22Rv1 (cell line): ENCODE data around the gene HOTAIR.

Source experiments
- H3K27ac ChIP-seq: fragments of 450-650 bp; 2 replicates; pipeline ENCODE4 v1.5.1; 2017
- ZFX ChIP-seq: fragments of 450-650 bp; IDR thresholded peaks from 2 replicates; pipeline ENCODE4 v1.6.1; 2017; ENCODE audit warnings: antibody characterized with exemption, borderline replicate concordance
- TF ChIP-seq, protein P1 (sequence below): fragments of 450-650 bp; IDR thresholded peaks from 2 replicates; pipeline ENCODE4 v1.5.1; 2017; ENCODE audit warnings: mild to moderate bottlenecking

The HOTAIR gene

DNA sequence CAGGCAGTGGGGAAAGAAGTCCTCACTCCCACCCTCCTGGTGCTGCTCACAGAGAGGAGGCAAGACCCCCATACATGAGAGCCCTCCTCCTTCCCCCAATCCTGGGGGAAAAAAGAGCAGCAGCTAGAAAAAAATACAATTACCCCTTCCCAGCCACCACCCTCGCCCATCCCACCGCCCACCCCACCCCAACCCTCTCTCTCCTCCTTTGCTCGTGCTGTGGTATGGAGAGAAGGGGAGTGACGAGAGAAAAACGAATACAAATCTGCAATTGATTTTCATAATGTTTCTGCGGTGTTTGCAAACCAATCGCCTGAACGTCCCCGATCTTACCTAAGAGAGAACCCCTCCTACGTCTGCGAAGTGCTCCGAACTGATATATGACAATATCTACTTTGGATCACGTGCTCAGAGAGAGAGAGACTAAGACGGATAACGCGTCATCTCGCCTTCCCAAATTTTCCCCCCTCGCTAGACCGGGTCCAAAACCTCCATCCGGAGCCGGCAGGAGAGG is 2.0 kb downstream of the HOTAIR start, which contains the start of gene HOXC11:
Gene HOXC11 (plus strand): TSS at position 405 of the 514 bp plus-strand sequence. CDS start 116 bp downstream, outside the sequence.
- TF ChIP-seq, protein P1, sequence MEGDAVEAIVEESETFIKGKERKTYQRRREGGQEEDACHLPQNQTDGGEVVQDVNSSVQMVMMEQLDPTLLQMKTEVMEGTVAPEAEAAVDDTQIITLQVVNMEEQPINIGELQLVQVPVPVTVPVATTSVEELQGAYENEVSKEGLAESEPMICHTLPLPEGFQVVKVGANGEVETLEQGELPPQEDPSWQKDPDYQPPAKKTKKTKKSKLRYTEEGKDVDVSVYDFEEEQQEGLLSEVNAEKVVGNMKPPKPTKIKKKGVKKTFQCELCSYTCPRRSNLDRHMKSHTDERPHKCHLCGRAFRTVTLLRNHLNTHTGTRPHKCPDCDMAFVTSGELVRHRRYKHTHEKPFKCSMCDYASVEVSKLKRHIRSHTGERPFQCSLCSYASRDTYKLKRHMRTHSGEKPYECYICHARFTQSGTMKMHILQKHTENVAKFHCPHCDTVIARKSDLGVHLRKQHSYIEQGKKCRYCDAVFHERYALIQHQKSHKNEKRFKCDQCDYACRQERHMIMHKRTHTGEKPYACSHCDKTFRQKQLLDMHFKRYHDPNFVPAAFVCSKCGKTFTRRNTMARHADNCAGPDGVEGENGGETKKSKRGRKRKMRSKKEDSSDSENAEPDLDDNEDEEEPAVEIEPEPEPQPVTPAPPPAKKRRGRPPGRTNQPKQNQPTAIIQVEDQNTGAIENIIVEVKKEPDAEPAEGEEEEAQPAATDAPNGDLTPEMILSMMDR: no peak
- no peak for TF ChIP-seq ZFX
- peak within 1 kb of the TSS; percentile 72 for H3K27ac ChIP-seq

DNA sequence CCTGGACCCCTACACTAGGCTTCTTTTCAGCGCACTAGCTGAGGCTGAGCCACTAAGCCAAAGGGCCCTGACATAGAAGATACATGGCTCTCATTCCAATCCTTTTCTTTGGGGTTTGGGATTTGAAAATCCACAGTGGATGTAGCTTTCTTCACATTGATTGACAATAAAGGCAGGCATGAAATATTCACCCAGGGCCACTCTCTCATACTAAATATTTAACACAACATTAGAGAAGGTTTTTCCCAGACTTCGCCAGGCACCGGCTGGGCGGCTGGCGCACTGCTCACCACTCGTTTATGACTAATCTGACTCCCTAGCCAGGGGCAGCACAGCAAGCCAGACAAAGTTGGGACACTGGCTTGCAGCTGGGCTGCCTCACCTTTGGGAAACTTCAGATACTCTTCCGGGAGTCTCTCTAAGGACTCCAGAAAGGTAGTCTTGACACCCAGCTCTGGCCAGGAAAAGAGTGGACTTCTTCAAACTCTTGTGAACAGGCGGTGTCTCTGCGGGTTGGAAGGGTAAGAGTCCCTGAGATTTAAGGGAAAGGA is 2.5 kb downstream of the HOTAIR start:
- no peak for TF ChIP-seq ZFX
- TF ChIP-seq, protein P1: no peak

DNA sequence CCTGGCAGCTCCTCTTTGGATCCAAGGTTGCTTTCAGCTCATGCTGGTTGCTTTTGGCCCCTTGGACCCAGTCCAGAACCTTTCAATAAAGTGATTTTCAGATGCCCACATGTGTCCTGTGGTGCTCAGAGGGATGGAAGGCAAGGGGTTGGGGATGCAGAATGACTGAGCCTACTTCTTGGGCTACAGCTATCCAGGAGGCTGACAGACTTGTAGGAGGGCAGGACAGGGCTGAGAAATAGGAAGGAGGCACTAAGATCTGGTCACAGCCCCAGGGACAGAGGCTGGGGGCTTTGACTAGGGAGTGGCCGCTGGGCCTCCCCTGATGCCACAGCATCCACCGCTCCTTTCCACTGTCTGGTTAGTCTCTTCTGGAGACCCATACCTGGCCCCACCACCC is 3.1 kb downstream of the HOTAIR start:
- TF ChIP-seq, protein P1: no peak
- no peak for TF ChIP-seq ZFX
- no peak overlapping the region for H3K27ac ChIP-seq

More for the DNA sequence above, 2.5 kb downstream of the HOTAIR start:
- H3K27ac ChIP-seq: no peak overlapping the region

DNA sequence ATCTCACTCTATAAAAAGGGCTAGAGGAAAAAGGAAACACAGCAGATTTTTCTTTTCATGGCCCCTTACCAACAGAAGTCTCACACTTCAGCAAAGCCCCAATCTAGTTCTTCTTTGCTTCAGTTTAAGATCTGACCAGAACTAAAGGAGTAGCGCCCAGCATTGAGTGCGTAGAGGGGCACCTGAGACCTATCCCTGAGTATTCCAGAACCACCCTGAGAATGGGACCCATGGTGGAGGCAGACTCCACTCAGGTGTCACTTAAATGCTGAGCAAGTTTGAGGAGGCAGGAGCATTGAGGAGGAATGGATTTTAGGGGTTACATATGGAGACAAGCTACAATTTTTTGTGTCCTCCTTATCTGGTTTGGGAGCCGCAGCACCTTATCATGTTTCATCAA is 3.6 kb downstream of the HOTAIR start:
- TF ChIP-seq, protein P1: no peak
- no peak overlapping the region for H3K27ac ChIP-seq

DNA sequence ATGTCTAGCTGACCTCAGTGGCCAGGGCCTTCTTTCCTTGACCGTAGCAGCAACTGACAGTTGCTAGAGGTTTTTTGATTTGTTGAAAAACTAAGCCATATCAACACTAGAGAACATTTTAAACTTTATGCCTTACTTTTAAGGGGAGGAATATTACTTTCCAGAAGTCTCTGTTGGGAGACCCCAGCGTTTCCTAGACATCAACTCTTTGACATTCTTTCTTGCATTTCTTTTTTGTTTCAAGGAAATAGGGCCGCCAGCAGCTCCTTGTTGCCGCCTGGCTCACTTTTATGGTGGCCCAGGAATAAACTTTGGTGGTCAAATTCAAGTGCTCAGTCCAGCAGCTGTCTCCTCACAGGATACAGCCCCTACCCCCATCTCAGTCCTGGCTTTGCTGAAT is 4.3 kb downstream of the HOTAIR start:
- H3K27ac ChIP-seq: no peak overlapping the region
- no peak for TF ChIP-seq ZFX
- TF ChIP-seq, protein P1: no peak

DNA sequence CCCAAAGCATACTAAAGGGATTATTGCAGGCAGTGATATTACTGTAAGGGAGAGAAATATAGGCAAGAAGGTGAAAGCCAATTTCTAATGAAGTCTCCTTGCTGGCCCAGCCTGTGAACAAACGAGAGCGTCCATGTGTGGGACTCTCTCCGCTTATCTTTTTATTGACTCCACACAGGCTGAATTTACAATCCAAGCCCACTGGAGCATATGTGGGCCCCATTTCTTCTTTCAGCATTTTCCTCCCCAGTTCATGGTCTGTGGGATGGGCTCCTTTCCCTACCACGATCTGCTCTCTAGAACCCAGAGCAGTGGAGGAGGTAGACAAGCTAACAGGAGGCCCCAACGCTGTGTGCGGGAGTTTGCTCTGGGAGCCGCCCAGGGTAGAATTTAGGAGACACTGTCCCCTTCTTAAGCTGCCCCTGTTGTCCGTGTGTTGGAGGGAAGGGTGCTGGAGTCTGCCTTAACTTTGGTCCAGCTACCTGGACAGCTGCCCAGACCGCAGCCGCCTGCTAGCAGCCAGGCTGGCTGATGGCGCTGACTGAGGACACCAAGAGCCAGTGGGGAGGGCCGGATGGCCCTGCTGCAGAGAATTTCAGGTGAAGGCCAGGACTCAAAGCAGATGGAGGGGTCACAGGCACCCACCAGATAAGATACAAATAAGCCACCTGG is 5.0 kb downstream of the HOTAIR start:
- no peak overlapping the region for H3K27ac ChIP-seq
- no peak for TF ChIP-seq ZFX
- TF ChIP-seq, protein P1: no peak
